ENCODE measurements around the gene NRROS. TPM values are rescaled to one million over a fixed set of nuclear protein-coding genes. Genes with fewer than 3 reads are reported as not detected.

NRROS gene
- total RNA-seq, 1 experiment from 2014 or later: not detected

- no peak overlapping the region for H3K27ac ChIP-seq
These were observed 61.3 kb downstream of the NRROS start for GRCh38 chr3:196700801-196701200.

GRCh38 chr3:196706327-196706726 lies 66.8 kb downstream of the NRROS start:
- no peaks in the 10 kb centered on the region for H3K9me3 ChIP-seq (replicated peaks)
- H3K27me3 ChIP-seq: no peaks in the 10 kb centered on the region
- H3K36me3 ChIP-seq: no peaks in the 10 kb centered on the region
- H3K27ac ChIP-seq: no peak overlapping the region
- no peak overlapping the region for H3K4me3 ChIP-seq
- no peaks in the 10 kb centered on the region for H3K4me1 ChIP-seq
- DNase-seq: no peak

More at GRCh38 chr3:196700801-196701200, 61.3 kb downstream of the NRROS start:
- Histone ChIP-seq H3K4me3 (no peak overlapping the region), H3K4me1 (no peaks in the 10 kb centered on the region), H3K27me3 (no peaks in the 10 kb centered on the region), H3K36me3 (no peaks in the 10 kb centered on the region), H3K9me3 (replicated peaks) (no peaks in the 10 kb centered on the region)
- DNase-seq: no peak

- DNase-seq: no peak
- Histone ChIP-seq H3K9me3 (replicated peaks) (no peaks in the 10 kb centered on the region), H3K4me1 (no peaks in the 10 kb centered on the region), H3K4me3 (no peak overlapping the region), H3K36me3 (no peaks in the 10 kb centered on the region), H3K27ac (no peak overlapping the region), H3K27me3 (no peaks in the 10 kb centered on the region)
These were observed 67.2 kb downstream of the NRROS start for GRCh38 chr3:196706731-196707130.

GRCh38 chr3:196707566-196707965 lies 68.1 kb downstream of the NRROS start:
- no peaks in the 10 kb centered on the region for H3K36me3 ChIP-seq
- no peak overlapping the region for H3K27ac ChIP-seq
- H3K27me3 ChIP-seq: no peaks in the 10 kb centered on the region
- no peaks in the 10 kb centered on the region for H3K4me1 ChIP-seq
- no peaks in the 10 kb centered on the region for H3K9me3 ChIP-seq (replicated peaks)
- no peak for DNase-seq
- H3K4me3 ChIP-seq: no peak overlapping the region

DNA sequence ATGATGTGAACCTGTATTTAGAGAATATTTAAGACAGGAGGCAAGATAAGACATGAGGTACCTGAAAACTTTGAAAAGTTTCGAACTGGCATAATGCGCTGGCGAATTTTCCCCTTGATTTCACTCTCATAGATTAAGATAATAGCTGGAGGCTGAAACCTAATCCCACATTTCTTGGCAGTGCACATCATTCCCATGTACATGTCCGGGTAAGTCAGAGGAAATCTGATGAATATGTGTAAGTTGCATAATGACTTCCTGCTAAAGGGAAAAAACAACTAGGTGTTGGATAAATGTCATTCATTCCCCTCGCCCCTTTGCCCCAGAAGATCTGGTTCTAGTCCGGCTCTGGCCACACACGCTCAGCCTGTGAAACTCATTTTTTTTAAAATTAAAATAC lies 69.0 kb downstream of the NRROS start:
- no peak for DNase-seq
- Histone ChIP-seq H3K4me1 (no peaks in the 10 kb centered on the region), H3K27me3 (no peaks in the 10 kb centered on the region), H3K36me3 (no peaks in the 10 kb centered on the region), H3K27ac (no peak overlapping the region), H3K4me3 (no peak overlapping the region), H3K9me3 (replicated peaks) (no peaks in the 10 kb centered on the region)

Other genes starting within 250 kb of the NRROS start
- 28.9 and 32.4 TPM in 2 replicates for gene UBXN7, start 207.3 kb upstream of the NRROS start, total RNA-seq (2014; rRNA removed; shearing (Covaris generic))
- gene RNF168, start 135.9 kb upstream of the NRROS start, total RNA-seq (2014; rRNA removed; shearing (Covaris generic)): 26.0 and 30.0 TPM in 2 replicates
- gene SMCO1, start 124.3 kb upstream of the NRROS start, total RNA-seq (2014; rRNA removed; shearing (Covaris generic)): not detected in 2 replicates
- gene WDR53, start 71.1 kb upstream of the NRROS start, total RNA-seq (2014; rRNA removed; shearing (Covaris generic)): 10.3 and 12.8 TPM in 2 replicates
- gene FBXO45, start 71.0 kb upstream of the NRROS start, total RNA-seq (2014; rRNA removed; shearing (Covaris generic)): 29.3 and 32.3 TPM in 2 replicates
- 1.7 and 2.7 TPM in 2 replicates for gene CEP19, start 72.6 kb downstream of the NRROS start, total RNA-seq (2014; rRNA removed; shearing (Covaris generic))
- gene PIGX, start 72.7 kb downstream of the NRROS start, total RNA-seq (2014; rRNA removed; shearing (Covaris generic)): 34.7 and 47.1 TPM in 2 replicates
- 49.1 and 51.3 TPM in 2 replicates for gene PAK2, start 100.2 kb downstream of the NRROS start, total RNA-seq (2014; rRNA removed; shearing (Covaris generic))
- 45.4 and 54.0 TPM in 2 replicates for gene SENP5, start 228.2 kb downstream of the NRROS start, total RNA-seq (2014; rRNA removed; shearing (Covaris generic))

Measured in SJCRH30 (cell line).